Endodermal cell (in vitro differentiated cells): Measurements from ENCODE around the gene VTI1A. TPM values are rescaled to one million over a fixed set of nuclear protein-coding genes. Genes with fewer than 3 reads are reported as not detected.

Source experiments
- DNase-seq: peaks from one replicate; pipeline ENCODE4 v3.0.0-alpha.2; 2017
- H3K27ac ChIP-seq: 2 replicates; pipeline ENCODE4 v1.5.1; 2013; ENCODE audit warnings: mild to moderate bottlenecking, low read depth, low read length, moderate library complexity
- H3K27me3 ChIP-seq: 2 replicates; pipeline ENCODE4 v1.6.1; 2013; ENCODE audit warnings: mild to moderate bottlenecking, low read length, moderate library complexity; ENCODE audit not compliant: insufficient read depth, control insufficient read depth, poor library complexity, severe bottlenecking
- H3K36me3 ChIP-seq: 2 replicates; pipeline ENCODE4 v1.7.0; 2013; ENCODE audit warnings: mild to moderate bottlenecking, low read length, moderate library complexity; ENCODE audit not compliant: control insufficient read depth, insufficient read depth
- H3K4me1 ChIP-seq: one replicate; pipeline ENCODE4 v1.7.0; 2013; ENCODE audit warnings: low read length; ENCODE audit not compliant: control insufficient read depth, insufficient read depth
- H3K4me3 ChIP-seq: 2 replicates; pipeline ENCODE4 v1.5.1; 2013; ENCODE audit warnings: mild to moderate bottlenecking, low read length, moderate library complexity
- H3K9ac ChIP-seq: 2 replicates; pipeline ENCODE4 v1.6.1; 2013; ENCODE audit warnings: mild to moderate bottlenecking, low read length, moderate library complexity; ENCODE audit not compliant: poor library complexity, severe bottlenecking; ENCODE audit errors: extremely low read depth
- H3K9me3 ChIP-seq: 2 replicates; pipeline ENCODE4 v1.6.1; 2013; ENCODE audit warnings: mild to moderate bottlenecking, low read length, moderate library complexity; ENCODE audit not compliant: control insufficient read depth
- H3K27ac Mint-ChIP-seq: 2 replicates; pipeline ENCODE4 v1.8.0; 2020; ENCODE audit warnings: mixed read lengths
- H3K27me3 Mint-ChIP-seq: 2 replicates; pipeline ENCODE4 v1.8.0; 2021; ENCODE audit warnings: mild to moderate bottlenecking, mixed read lengths; ENCODE audit not compliant: insufficient read depth
- H3K36me3 Mint-ChIP-seq: 2 replicates; pipeline ENCODE4 v1.8.0; 2020; ENCODE audit warnings: low read depth, mixed read lengths
- H3K4me1 Mint-ChIP-seq: 2 replicates; pipeline ENCODE4 v1.8.0; 2020; ENCODE audit warnings: mixed read lengths
- H3K4me3 Mint-ChIP-seq: 2 replicates; pipeline ENCODE4 v1.8.0; 2020; ENCODE audit warnings: mild to moderate bottlenecking, moderate library complexity, mixed read lengths
- H3K9me3 Mint-ChIP-seq: 2 replicates; pipeline ENCODE4 v1.8.0; 2020; ENCODE audit warnings: mild to moderate bottlenecking, mixed read lengths
- WGBS, 2 experiments: methylation state at CpG; one replicate each; pipeline versions ENCODE4 v1.1.5 to v1.1.7; 2013; ENCODE audit warnings: missing lambda C conversion rate in 2 of 2, mixed read lengths in 1 of 2; ENCODE audit not compliant: insufficient coverage in 1 of 2, insufficient read length in 1 of 2; 5-methylcytosine and 5-hydroxymethylcytosine counted together
- total RNA-seq, 2 donors: library from RNA; stranded (reverse); fragmentation: NEBNext Ultra II Directional in 1 of 2; extraction: Animal tissue kit (Norgen Biotek cat#: 25700) in 1 of 2; gene quantifications; 2 replicates in 1 of 2; 3 replicates in 1 of 2; pipeline ENCODE4 v1.2.1, GENCODE V29; 2021
- TF ChIP-seq, protein P1 (sequence below): fragments of 200-600 bp; sonication (generic); conservative IDR thresholded peaks from 2 replicates; pipeline ENCODE4 v1.5.0; 2021; ENCODE audit warnings: antibody characterized with exemption, mild to moderate bottlenecking

VTI1A gene
- total RNA-seq, 2 donors from 2014 or later: 27.0 to 29.9 TPM

DNA sequence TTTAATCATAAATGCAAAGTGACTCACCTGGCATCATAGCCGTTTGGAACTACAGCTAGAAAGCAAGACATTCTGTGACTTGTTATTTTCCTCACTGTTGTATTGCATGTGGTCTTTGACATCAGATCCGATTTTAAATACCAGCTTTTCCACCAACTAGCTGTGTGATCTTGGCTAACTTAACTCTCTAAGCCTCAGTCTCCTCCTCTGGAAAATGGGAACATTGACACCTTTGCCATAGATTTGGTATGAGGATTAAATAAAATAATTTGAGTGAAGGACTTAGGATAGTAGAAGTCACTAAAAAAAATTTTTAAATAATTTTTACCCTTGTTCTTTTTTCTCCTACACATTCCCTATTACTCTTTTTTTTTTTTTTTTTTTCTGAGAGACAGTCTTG, 348.1 kb downstream of the VTI1A start:
- no peak overlapping the region for H3K4me3 ChIP-seq
- Mint-ChIP-seq H3K4me1 (peaks cover 51% of the 10 kb centered on the region), H3K27ac (no peak overlapping the region), H3K4me3 (no peak overlapping the region), H3K9me3 (no peaks in the 10 kb centered on the region), H3K36me3 (no peaks in the 10 kb centered on the region), H3K27me3 (no peaks in the 10 kb centered on the region)
- 88 to 90% methylated on average over 1 to 2 of the region's 2 CpGs for WGBS, 2 experiments
- H3K9me3 ChIP-seq: no peaks in the 10 kb centered on the region
- H3K4me1 ChIP-seq: peaks cover 16% of the 10 kb centered on the region
- no peaks in the 10 kb centered on the region for H3K36me3 ChIP-seq
- H3K27ac ChIP-seq: no peak overlapping the region
- H3K9ac ChIP-seq: no peak overlapping the region
- TF ChIP-seq, protein P1, sequence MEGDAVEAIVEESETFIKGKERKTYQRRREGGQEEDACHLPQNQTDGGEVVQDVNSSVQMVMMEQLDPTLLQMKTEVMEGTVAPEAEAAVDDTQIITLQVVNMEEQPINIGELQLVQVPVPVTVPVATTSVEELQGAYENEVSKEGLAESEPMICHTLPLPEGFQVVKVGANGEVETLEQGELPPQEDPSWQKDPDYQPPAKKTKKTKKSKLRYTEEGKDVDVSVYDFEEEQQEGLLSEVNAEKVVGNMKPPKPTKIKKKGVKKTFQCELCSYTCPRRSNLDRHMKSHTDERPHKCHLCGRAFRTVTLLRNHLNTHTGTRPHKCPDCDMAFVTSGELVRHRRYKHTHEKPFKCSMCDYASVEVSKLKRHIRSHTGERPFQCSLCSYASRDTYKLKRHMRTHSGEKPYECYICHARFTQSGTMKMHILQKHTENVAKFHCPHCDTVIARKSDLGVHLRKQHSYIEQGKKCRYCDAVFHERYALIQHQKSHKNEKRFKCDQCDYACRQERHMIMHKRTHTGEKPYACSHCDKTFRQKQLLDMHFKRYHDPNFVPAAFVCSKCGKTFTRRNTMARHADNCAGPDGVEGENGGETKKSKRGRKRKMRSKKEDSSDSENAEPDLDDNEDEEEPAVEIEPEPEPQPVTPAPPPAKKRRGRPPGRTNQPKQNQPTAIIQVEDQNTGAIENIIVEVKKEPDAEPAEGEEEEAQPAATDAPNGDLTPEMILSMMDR: no peak
- DNase-seq: no peak
- no peaks in the 10 kb centered on the region for H3K27me3 ChIP-seq

DNA sequence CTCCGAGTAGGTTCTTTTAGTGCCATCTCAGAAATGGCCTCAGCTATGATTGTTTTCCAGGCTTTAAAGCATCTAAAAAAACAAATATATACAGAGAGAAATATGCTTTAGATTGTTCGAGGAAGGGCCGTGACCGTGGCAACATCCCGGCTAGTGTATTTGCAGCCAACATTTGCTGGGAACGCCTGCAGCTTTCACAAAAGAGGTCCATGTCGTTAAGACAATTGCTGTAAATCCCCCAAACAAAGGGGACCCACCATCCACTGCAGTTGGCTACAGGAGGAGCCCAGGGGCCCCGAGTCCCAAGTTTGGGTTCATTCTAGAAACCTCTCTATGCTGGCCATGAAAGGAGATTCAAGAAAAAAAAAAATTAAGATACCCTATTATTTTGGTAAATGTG, 350.2 kb downstream of the VTI1A start:
- Mint-ChIP-seq H3K4me1 (peaks cover 59% of the 10 kb centered on the region), H3K27me3 (no peaks in the 10 kb centered on the region), H3K4me3 (no peak overlapping the region), H3K9me3 (no peaks in the 10 kb centered on the region), H3K36me3 (no peaks in the 10 kb centered on the region), H3K27ac (no peak overlapping the region)
- H3K27me3 ChIP-seq: no peaks in the 10 kb centered on the region
- peak; percentile 58 for DNase-seq
- TF ChIP-seq, protein P1: no peak
- H3K4me3 ChIP-seq: no peak overlapping the region
- peaks cover 16% of the 10 kb centered on the region for H3K4me1 ChIP-seq
- WGBS, 2 experiments: 63 to 83% methylated on average over 5 to 8 of the region's 8 CpGs
- no peaks in the 10 kb centered on the region for H3K36me3 ChIP-seq
- no peak overlapping the region for H3K9ac ChIP-seq
- H3K9me3 ChIP-seq: no peaks in the 10 kb centered on the region
- H3K27ac ChIP-seq: no peak overlapping the region

DNA sequence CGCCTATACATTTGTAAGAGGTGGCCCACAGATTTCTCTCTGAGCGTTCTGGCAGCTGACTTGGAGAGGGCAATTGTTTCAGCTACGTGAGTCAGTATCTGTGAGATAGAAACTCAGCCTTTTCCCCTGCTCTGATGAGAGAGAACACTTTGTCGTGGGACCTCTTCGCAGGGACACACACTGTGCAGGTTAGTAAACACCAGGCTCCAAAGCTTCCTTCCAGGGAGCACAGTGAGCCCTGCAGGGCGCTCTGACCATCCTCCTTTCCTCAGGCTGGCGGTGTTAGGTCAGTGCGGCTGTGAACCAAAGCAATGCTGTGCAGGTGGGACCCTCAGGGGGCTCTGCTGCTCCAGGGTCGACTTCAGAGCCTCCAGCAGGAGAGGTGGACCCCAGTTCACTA, 350.8 kb downstream of the VTI1A start:
- no peak overlapping the region for H3K4me3 ChIP-seq
- TF ChIP-seq, protein P1: no peak
- Mint-ChIP-seq H3K27ac (no peak overlapping the region), H3K27me3 (no peaks in the 10 kb centered on the region), H3K4me3 (no peak overlapping the region), H3K4me1 (peaks cover 53% of the 10 kb centered on the region), H3K36me3 (no peaks in the 10 kb centered on the region), H3K9me3 (no peaks in the 10 kb centered on the region)
- 62 to 66% methylated on average over 7 to 9 of the region's 9 CpGs for WGBS, 2 experiments
- no peaks in the 10 kb centered on the region for H3K36me3 ChIP-seq
- no peak overlapping the region for H3K9ac ChIP-seq
- no peak overlapping the region for H3K27ac ChIP-seq
- DNase-seq: peak; percentile 62
- peaks cover 14% of the 10 kb centered on the region for H3K4me1 ChIP-seq
- H3K9me3 ChIP-seq: no peaks in the 10 kb centered on the region
- H3K27me3 ChIP-seq: no peaks in the 10 kb centered on the region
